ENCODE measurements around the gene BLTP2.

The BLTP2 gene

GRCh38 chr17:28598799-28599310, 46.1 kb downstream of the BLTP2 start, which contains the start of gene SPAG5:
TSS of gene SPAG5 (minus strand) at chr17:28599025. CDS start at chr17:28598946, 79 bp downstream.
- DNase-seq (ENCODE audit: low read depth), result peak; percentile 61

- no peak for DNase-seq (ENCODE audit: low read depth)
Measured at GRCh38 chr17:28598389-28598788, 46.6 kb downstream of the BLTP2 start.

- no peak for DNase-seq (ENCODE audit: low read depth)
Measured at GRCh38 chr17:28597606-28598383, 47.2 kb downstream of the BLTP2 start.

Measured in HS-5 (cell line).